MM.1S (cell line): Measurements from ENCODE around the gene FAM107A.

Source experiments
- EZH2 ChIP-seq: fragments of 300-600 bp; sonication (generic); optimal IDR thresholded peaks from 2 replicates; pipeline ENCODE3; 2017; ENCODE audit warnings: low read depth, mild to moderate bottlenecking, antibody characterized with exemption, low read length, mixed read lengths
- TF ChIP-seq, protein P1 (sequence below): fragments of 300-600 bp; sonication (generic); IDR thresholded peaks from 2 replicates; pipeline ENCODE4 v1.5.1; 2016; ENCODE audit warnings: antibody characterized with exemption, low read length, mixed read lengths

GRCh38 chr3:58566398-58567250 lies 10.6 kb downstream of the FAM107A start:
- TF ChIP-seq, protein P1, sequence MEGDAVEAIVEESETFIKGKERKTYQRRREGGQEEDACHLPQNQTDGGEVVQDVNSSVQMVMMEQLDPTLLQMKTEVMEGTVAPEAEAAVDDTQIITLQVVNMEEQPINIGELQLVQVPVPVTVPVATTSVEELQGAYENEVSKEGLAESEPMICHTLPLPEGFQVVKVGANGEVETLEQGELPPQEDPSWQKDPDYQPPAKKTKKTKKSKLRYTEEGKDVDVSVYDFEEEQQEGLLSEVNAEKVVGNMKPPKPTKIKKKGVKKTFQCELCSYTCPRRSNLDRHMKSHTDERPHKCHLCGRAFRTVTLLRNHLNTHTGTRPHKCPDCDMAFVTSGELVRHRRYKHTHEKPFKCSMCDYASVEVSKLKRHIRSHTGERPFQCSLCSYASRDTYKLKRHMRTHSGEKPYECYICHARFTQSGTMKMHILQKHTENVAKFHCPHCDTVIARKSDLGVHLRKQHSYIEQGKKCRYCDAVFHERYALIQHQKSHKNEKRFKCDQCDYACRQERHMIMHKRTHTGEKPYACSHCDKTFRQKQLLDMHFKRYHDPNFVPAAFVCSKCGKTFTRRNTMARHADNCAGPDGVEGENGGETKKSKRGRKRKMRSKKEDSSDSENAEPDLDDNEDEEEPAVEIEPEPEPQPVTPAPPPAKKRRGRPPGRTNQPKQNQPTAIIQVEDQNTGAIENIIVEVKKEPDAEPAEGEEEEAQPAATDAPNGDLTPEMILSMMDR: no peak
- no peak for TF ChIP-seq EZH2
